Spleen (tissue), 11 donors: ENCODE results near the gene ADAMTS4. TPM values are rescaled to one million over a fixed set of nuclear protein-coding genes. Genes with fewer than 3 reads are reported as not detected.

Experiments used
- DNase-seq: peaks from one replicate; pipeline ENCODE4 v3.0.0-alpha.2; 2020
- H3K27ac ChIP-seq, 8 donors: fragments of 200-600 bp; sonication (generic) in 7 of 8; 1 replicate in 4 of 8; 2 replicates in 4 of 8; pipeline versions ENCODE4 v1.5.0 to v1.8.0; 2016 to 2021; ENCODE audit warnings: inconsistent platforms in 4 of 8, mild to moderate bottlenecking in 4 of 8, moderate library complexity in 1 of 8
- H3K27me3 ChIP-seq, 7 donors: fragments of 200-600 bp; sonication (generic) in 6 of 7; replicated peaks in 1 of 7; 1 replicate in 4 of 7; 2 replicates in 3 of 7; pipeline versions ENCODE4 v1.5.0 to v1.8.0; 2016 to 2021; ENCODE audit warnings: inconsistent platforms in 3 of 7, mild to moderate bottlenecking in 1 of 7
- H3K36me3 ChIP-seq, 6 donors: fragments of 200-600 bp; sonication (generic) in 5 of 6; 1 replicate in 4 of 6; 2 replicates in 2 of 6; pipeline versions ENCODE4 v1.5.0 to v1.8.0; 2016 to 2021; ENCODE audit warnings: inconsistent platforms in 2 of 6
- H3K4me1 ChIP-seq, 6 donors: fragments of 200-600 bp; sonication (generic) in 5 of 6; 1 replicate in 3 of 6; 2 replicates in 3 of 6; pipeline versions ENCODE4 v1.5.0 to v1.8.0; 2016 to 2021; ENCODE audit warnings: inconsistent platforms in 3 of 6
- H3K4me3 ChIP-seq, 8 donors: fragments of 200-600 bp; sonication (generic) in 7 of 8; 1 replicate in 4 of 8; 2 replicates in 4 of 8; pipeline versions ENCODE4 v1.5.0 to v1.8.0; 2016 to 2021; ENCODE audit warnings: inconsistent platforms in 4 of 8, mild to moderate bottlenecking in 4 of 8, moderate library complexity in 2 of 8
- H3K9me3 ChIP-seq, 8 donors: fragments of 200-600 bp; sonication (generic) in 7 of 8; 1 replicate in 4 of 8; 2 replicates in 4 of 8; pipeline versions ENCODE4 v1.5.0 to v1.8.0; 2016 to 2021; ENCODE audit warnings: inconsistent platforms in 4 of 8
- POLR2A ChIP-seq, 3 donors: fragments of 450-650 bp; IDR thresholded peaks; one replicate each; pipeline ENCODE4 v1.5.1; 2017; ENCODE audit warnings: antibody characterized with exemption in 3 of 3, mild to moderate bottlenecking in 1 of 3
- POLR2AphosphoS5 ChIP-seq, 3 donors: sonication (generic); formaldehyde crosslinking; IDR thresholded peaks; one replicate each; pipeline ENCODE4 v1.5.1; 2017; ENCODE audit warnings: antibody characterized with exemption in 3 of 3
- WGBS, 5 donors: extraction: QIAGEN DNeasy Blood & Tissue Kit in 3 of 5; methylation state at CpG; one replicate each; pipeline versions ENCODE4 v1.1.5 to v1.1.7; 2013 to 2018; 5-methylcytosine and 5-hydroxymethylcytosine counted together
- intact Hi-C: fragments of 100-400 bp; cut with DNase I; formaldehyde crosslinking; loops from one replicate; pipeline ENCODE4 v1.15.0; 2023; ENCODE audit warnings: low total_unique reads
- polyA plus RNA-seq, 3 donors: library from polyadenylated mRNA; stranded (reverse); fragments of 200-250 nt; gene quantifications; one replicate each; pipeline ENCODE4 v1.2.1, GENCODE V29; 2013
- total RNA-seq, 7 donors: library from RNA; depleted of rRNA in 3 of 7; stranded (reverse); fragments of >200 nt in 3 of 7; fragmentation: NEBNext Ultra II Directional in 4 of 7; extraction: Animal tissue kit (Norgen Biotek cat#: 25700) in 4 of 7; gene quantifications; one replicate each; pipeline versions ENCODE4 v1.1.0 to v1.2.1, GENCODE V29; 2016 to 2021
- TF ChIP-seq, protein P1 (sequence below), 11 experiments: fragments of 200-600 bp in 7 of 11; fragments of 450-650 bp in 4 of 11; sonication (generic) in 4 of 11; IDR thresholded peaks in 8 of 11; conservative IDR thresholded peaks in 3 of 11; 1 replicate in 7 of 11; 2 replicates in 4 of 11; pipeline versions ENCODE4 v1.4.0 to v1.8.0; 2016 to 2021; ENCODE audit warnings: antibody characterized with exemption in 11 of 11, inconsistent platforms in 4 of 11, mild to moderate bottlenecking in 1 of 11
- donor health status: healthy with polysubstance abuse.
- donor health status: DM: no; HTN: no; CAD: no; lungs with moderate emphysema.
- donor health status: DM: no; HTN: no; CAD: no.
- donor health status: Bipolar disorder and iron deficiency.
- donor health status: healthy.
- donor health status: DM: no; HTN: no; CAD: no.
- donor health status: DM: yes; HTN: yes; CAD: no.

The ADAMTS4 gene
- total and polyA plus RNA-seq, 10 donors = 0.26 to 37.8 (median 4.0) TPM

DNA sequence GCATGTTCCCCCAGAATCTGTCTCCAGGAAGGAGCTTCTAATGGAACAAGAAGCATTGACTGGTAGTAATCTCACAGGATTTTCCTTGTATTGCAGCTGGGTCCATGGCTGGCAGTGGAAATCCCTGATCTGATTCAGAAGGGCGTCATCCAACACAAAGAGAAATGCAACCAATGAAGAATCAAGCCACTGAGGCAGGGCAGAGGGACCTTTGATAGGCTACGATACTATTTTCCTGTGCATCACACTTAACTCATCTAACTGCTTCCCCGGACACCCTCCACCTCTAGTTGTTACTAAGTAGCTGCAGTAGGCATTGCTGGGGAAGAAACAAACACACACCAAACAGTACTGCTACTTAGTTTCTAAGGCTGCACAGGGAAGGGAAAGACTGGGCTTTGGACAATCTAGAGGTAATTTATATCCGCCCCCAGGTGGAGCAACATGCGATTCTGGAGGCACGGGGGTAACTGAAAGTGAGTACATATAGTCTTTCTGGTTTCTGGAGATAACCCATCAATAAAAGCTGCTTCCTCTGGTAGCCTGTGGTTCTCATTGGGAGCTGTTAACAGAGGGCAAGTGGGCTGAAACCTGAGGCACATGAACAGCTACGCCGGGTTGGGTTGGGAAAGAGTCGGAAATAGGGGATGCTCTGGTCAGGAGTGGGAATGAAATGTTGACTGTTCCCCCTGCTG lies 40.4 kb downstream of the ADAMTS4 start:
- TF ChIP-seq POLR2A (IDR thresholded peaks at IDR 0.05) = no peak
- no peak for TF ChIP-seq POLR2AphosphoS5 (IDR thresholded peaks at IDR 0.05)
- 64 to 72% (median 72%) methylated on average over 9 of the region's 9 CpGs for WGBS, 5 donors
- intact Hi-C loops = no loop called here

DNA sequence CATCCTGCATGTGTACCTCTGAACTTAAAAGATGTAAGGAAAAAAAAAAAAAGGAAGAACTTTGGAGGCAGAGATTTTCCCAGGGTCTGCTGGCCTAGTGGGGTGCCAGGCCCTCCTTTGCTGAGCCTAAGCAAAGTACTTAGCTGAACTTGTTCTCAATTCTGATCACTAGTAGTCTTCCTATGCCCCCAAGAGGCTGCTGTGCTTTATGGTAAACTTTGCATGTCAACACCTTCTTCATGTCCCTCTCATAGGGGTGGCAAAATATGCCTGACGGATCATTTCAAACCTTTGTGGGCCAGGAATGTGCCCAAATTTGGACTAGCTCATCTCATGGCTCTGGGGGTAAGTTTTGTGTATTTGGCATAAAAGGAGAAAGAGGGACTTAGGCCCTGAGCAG lies 41.0 kb downstream of the ADAMTS4 start:
- Histone ChIP-seq H3K36me3 (peaks cover 0 to 46% (median 17%) of the 10 kb centered on the region in 6 donors), H3K9me3 (no peaks in the 10 kb centered on the region), H3K27me3 (no peaks in the 10 kb centered on the region), H3K4me1 (peaks cover 31 to 72% (median 57%) of the 10 kb centered on the region in 6 donors), H3K4me3 (no peak overlapping the region), H3K27ac (no peak overlapping the region)
- DNase-seq = no peak
- TF ChIP-seq, protein P1, sequence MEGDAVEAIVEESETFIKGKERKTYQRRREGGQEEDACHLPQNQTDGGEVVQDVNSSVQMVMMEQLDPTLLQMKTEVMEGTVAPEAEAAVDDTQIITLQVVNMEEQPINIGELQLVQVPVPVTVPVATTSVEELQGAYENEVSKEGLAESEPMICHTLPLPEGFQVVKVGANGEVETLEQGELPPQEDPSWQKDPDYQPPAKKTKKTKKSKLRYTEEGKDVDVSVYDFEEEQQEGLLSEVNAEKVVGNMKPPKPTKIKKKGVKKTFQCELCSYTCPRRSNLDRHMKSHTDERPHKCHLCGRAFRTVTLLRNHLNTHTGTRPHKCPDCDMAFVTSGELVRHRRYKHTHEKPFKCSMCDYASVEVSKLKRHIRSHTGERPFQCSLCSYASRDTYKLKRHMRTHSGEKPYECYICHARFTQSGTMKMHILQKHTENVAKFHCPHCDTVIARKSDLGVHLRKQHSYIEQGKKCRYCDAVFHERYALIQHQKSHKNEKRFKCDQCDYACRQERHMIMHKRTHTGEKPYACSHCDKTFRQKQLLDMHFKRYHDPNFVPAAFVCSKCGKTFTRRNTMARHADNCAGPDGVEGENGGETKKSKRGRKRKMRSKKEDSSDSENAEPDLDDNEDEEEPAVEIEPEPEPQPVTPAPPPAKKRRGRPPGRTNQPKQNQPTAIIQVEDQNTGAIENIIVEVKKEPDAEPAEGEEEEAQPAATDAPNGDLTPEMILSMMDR (IDR thresholded peaks at IDR 0.05 in 8 of 11, conservative IDR thresholded peaks at IDR 0.05 in 3 of 11) = no peak
- no peak for TF ChIP-seq POLR2AphosphoS5 (IDR thresholded peaks at IDR 0.05)
- no peak for TF ChIP-seq POLR2A (IDR thresholded peaks at IDR 0.05)
- intact Hi-C loops = no loop called here
- 83 to 96% (median 94%) methylated on average over 1 of the region's 1 CpG for WGBS, 5 donors

More for the DNA sequence above, 40.4 kb downstream of the ADAMTS4 start:
- DNase-seq = no peak
- Histone ChIP-seq H3K4me1 (peaks cover 28 to 70% (median 53%) of the 10 kb centered on the region in 6 donors), H3K4me3 (peak overlapping the region in 5 of 8 donors; percentile 64 to 99 (median 93)), H3K27me3 (no peaks in the 10 kb centered on the region), H3K36me3 (peaks cover 0 to 52% (median 21%) of the 10 kb centered on the region in 6 donors), H3K9me3 (no peaks in the 10 kb centered on the region), H3K27ac (peak overlapping the region; percentile 69 to 92 (median 88))

- Histone ChIP-seq H3K27ac (peak within 1 kb of the TSS; percentile 92 to 98 (median 96)), H3K4me3 (peak within 1 kb of the TSS; percentile 53 to 80 (median 66)), H3K4me1 (peaks cover 12 to 37% (median 27%) of the 10 kb centered on the region in 6 donors), H3K9me3 (no peaks in the 10 kb centered on the region), H3K36me3 (peaks cover 0 to 23% (median 7%) of the 10 kb centered on the region in 6 donors), H3K27me3 (no peaks in the 10 kb centered on the region)
- intact Hi-C loops = no loop called here
- DNase-seq = peak; percentile 93
- TF ChIP-seq, protein P1 (IDR thresholded peaks at IDR 0.05 in 8 of 11, conservative IDR thresholded peaks at IDR 0.05 in 3 of 11) = peak in 1 of 11 experiments; percentile 10
- TF ChIP-seq POLR2A (IDR thresholded peaks at IDR 0.05) (peak in 1 of 3 donors; percentile 17), POLR2AphosphoS5 (IDR thresholded peaks at IDR 0.05) (peak; percentile 45 to 81 (median 79))
- WGBS, 5 donors = 0 to 1% (median 1%) methylated on average over 33 of the region's 33 CpGs
Measured at GRCh38 chr1:161153682-161154337, 45.0 kb downstream of the ADAMTS4 start, which contains the start of gene UFC1. Gene UFC1, plus strand, starts transcription at chr1:161153978. Its CDS starts 20 bp downstream, at chr1:161153998.

GRCh38 chr1:161153176-161153575 lies 45.7 kb downstream of the ADAMTS4 start:
- H3K36me3 ChIP-seq = peaks cover 0 to 17% (median 6%) of the 10 kb centered on the region in 6 donors
- intact Hi-C loops = no loop called here
- WGBS, 5 donors = 21 to 23% (median 23%) methylated on average over 9 of the region's 9 CpGs
- DNase-seq = no peak
- H3K4me3 ChIP-seq = peak overlapping the region; percentile 53 to 80 (median 66)
- no peak for TF ChIP-seq POLR2AphosphoS5 (IDR thresholded peaks at IDR 0.05)
- TF ChIP-seq, protein P1 (IDR thresholded peaks at IDR 0.05 in 8 of 11, conservative IDR thresholded peaks at IDR 0.05 in 3 of 11) = no peak
- TF ChIP-seq POLR2A (IDR thresholded peaks at IDR 0.05) = no peak
- no peaks in the 10 kb centered on the region for H3K27me3 ChIP-seq
- peaks cover 12 to 31% (median 23%) of the 10 kb centered on the region in 6 donors for H3K4me1 ChIP-seq
- peak overlapping the region; percentile 92 to 98 (median 96) for H3K27ac ChIP-seq
- no peaks in the 10 kb centered on the region for H3K9me3 ChIP-seq
